ENCODE data around the gene VAPB.

GRCh38 chr20:58393299-58393698, 4.3 kb downstream of the VAPB start:
- TF ChIP-seq, protein P1, sequence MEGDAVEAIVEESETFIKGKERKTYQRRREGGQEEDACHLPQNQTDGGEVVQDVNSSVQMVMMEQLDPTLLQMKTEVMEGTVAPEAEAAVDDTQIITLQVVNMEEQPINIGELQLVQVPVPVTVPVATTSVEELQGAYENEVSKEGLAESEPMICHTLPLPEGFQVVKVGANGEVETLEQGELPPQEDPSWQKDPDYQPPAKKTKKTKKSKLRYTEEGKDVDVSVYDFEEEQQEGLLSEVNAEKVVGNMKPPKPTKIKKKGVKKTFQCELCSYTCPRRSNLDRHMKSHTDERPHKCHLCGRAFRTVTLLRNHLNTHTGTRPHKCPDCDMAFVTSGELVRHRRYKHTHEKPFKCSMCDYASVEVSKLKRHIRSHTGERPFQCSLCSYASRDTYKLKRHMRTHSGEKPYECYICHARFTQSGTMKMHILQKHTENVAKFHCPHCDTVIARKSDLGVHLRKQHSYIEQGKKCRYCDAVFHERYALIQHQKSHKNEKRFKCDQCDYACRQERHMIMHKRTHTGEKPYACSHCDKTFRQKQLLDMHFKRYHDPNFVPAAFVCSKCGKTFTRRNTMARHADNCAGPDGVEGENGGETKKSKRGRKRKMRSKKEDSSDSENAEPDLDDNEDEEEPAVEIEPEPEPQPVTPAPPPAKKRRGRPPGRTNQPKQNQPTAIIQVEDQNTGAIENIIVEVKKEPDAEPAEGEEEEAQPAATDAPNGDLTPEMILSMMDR (IDR thresholded peaks at IDR 0.05) = no peak
- no peak for TF ChIP-seq POLR2A (IDR thresholded peaks at IDR 0.05)
